Measurements from ENCODE around the gene NT5C2. TPM values are rescaled to one million over a fixed set of nuclear protein-coding genes. Genes with fewer than 3 reads are reported as not detected.

The NT5C2 gene
- total and polyA plus RNA-seq, 2 of the 8 experiments (the other 6 are each of a cell fraction or from before 2014, with no cell fraction given) = 35.2 to 106 TPM

DNA sequence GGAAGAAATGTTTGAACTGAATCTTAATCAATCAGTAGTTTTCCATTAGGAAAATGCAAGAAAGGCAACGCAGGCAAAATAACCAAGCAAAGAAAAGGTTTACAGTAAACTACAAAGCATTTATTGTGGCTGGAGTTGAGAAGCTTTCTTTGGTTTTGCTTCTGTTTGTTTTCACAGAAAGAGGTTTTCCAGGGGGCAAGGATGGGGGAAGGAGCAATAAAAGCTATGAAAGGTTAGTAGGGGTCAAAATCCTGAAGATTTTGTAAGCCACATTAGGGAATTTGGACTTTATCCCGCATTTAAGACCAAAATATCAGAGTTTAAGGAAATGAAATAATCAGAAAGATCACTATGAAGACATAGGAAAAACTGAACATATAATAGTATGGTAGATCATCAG lies 51.1 kb downstream of the NT5C2 start:
- no peak overlapping the region for H3K4me2 ChIP-seq (ENCODE audit: insufficient read depth in 1 of 2, low read depth in 2 of 2, low read length in 2 of 2)
- peaks cover 0 to 11% (median 0%) of the 10 kb centered on the region in 4 experiments; a peak in 3 of 8 replicates for H3K36me3 ChIP-seq (ENCODE audit: control insufficient read depth in 2 of 4, insufficient read depth in 4 of 4, low read length in 3 of 4)
- 98% methylated on average over 2 of the region's 2 CpGs; no CpG with 5 or more reads in 1 of the 2 experiments for WGBS, 2 experiments (ENCODE audit: extremely low coverage in 1 of 2, insufficient coverage in 1 of 2, insufficient read length in 1 of 2, insufficient replicate concordance in 2 of 2, low coverage in 1 of 2, low lambda C conversion rate in 2 of 2, missing lambda C conversion rate in 1 of 2)
- ChIA-PET POLR2A (ENCODE audit: partially characterized antibody) (interaction anchor here (1.1 to 1.8 kb wide), 2 partner anchors 9 to 97 kb away, joined by 3 to 5 read pairs; no protein-coding TSS in a partner anchor), CTCF (ENCODE audit: partially characterized antibody) (interaction anchor here (0.9 to 2.4 kb wide), 2 partner anchors 103 to 132 kb away, joined by 3 to 6 read pairs; no protein-coding TSS in a partner anchor)
- DNase-seq (ENCODE audit: low read depth in 1 of 2, low spot score in 2 of 2) = no peak
- H3K56ac ChIP-seq (replicated peaks; ENCODE audit: insufficient read length, low read depth, low read length) = no peak overlapping the region
- no peak overlapping the region for H3K4me3 ChIP-seq (ENCODE audit: extremely low read depth in 1 of 4, insufficient read depth in 2 of 4, low read depth in 3 of 4, low read length in 4 of 4)
- H2BK5ac ChIP-seq (ENCODE audit: low read depth, low read length) = no peak overlapping the region
- H3K23me2 ChIP-seq (ENCODE audit: low read depth, low read length) = no peaks in the 10 kb centered on the region
- TF ChIP-seq KDM1A (IDR thresholded peaks at IDR 0.05; ENCODE audit: borderline replicate concordance, low read length) (no peak), SRF (IDR thresholded peaks at IDR 0.05; ENCODE audit: low read depth, low read length) (no peak), SIX5 (IDR thresholded peaks at IDR 0.05; ENCODE audit: low read depth, low read length) (no peak), RAD21 (IDR thresholded peaks at IDR 0.05 in 1 of 2, conservative IDR thresholded peaks at IDR 0.05 in 1 of 2; ENCODE audit: low read depth in 2 of 2, low read length in 2 of 2) (no peak), POLR2AphosphoS5 (IDR thresholded peaks at IDR 0.05; ENCODE audit: low read depth, low read length) (no peak)
- TF ChIP-seq, protein P1, sequence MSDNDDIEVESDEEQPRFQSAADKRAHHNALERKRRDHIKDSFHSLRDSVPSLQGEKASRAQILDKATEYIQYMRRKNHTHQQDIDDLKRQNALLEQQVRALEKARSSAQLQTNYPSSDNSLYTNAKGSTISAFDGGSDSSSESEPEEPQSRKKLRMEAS (IDR thresholded peaks at IDR 0.05) = no peak
- no peak overlapping the region for H2BK120ac ChIP-seq (replicated peaks; ENCODE audit: low read depth, low read length)
- no peak overlapping the region for H3K27ac ChIP-seq (ENCODE audit: low read depth, low read length)
- no peak overlapping the region for H2AK5ac ChIP-seq (ENCODE audit: low read depth, low read length)
- no peak overlapping the region for H3K9ac ChIP-seq (replicated peaks in 1 of 4; ENCODE audit: extremely low read depth in 1 of 4, low read depth in 3 of 4, low read length in 3 of 4)
- H4K20me1 ChIP-seq (replicated peaks in 1 of 2; ENCODE audit: control insufficient read depth in 1 of 2, insufficient read depth in 2 of 2, low read length in 2 of 2) = no peaks in the 10 kb centered on the region
- no peaks in the 10 kb centered on the region for H3K9me3 ChIP-seq (ENCODE audit: insufficient read depth in 2 of 2, low read depth in 1 of 2, low read length in 1 of 2)
- no peak overlapping the region for H3K4ac ChIP-seq (replicated peaks; ENCODE audit: insufficient read length, low read depth, low read length)
- no peak overlapping the region for H2BK20ac ChIP-seq (ENCODE audit: low read length)
- no peak overlapping the region for H4K8ac ChIP-seq (ENCODE audit: extremely low read depth, insufficient read depth, low read length)
- H2BK12ac ChIP-seq (ENCODE audit: low read depth, low read length) = no peak overlapping the region
- H2BK15ac ChIP-seq (ENCODE audit: low read length) = no peak overlapping the region
- H3K18ac ChIP-seq (ENCODE audit: extremely low read depth, low read length) = no peak overlapping the region
- H4K5ac ChIP-seq (ENCODE audit: insufficient read length, low read depth, low read length) = no peak overlapping the region
- H3K23ac ChIP-seq (ENCODE audit: insufficient read length) = no peak overlapping the region
- no peak overlapping the region for H2AFZ ChIP-seq (ENCODE audit: low read length)
- H3K14ac ChIP-seq (ENCODE audit: insufficient read length) = no peak overlapping the region
- H3K27me3 ChIP-seq (replicated peaks in 1 of 4; ENCODE audit: control insufficient read depth in 3 of 4, extremely low read depth in 1 of 4, insufficient read depth in 3 of 4, low read length in 3 of 4) = no peaks in the 10 kb centered on the region
- no peaks in the 10 kb centered on the region for H3K4me1 ChIP-seq (replicated peaks in 1 of 4; ENCODE audit: control insufficient read depth in 3 of 4, insufficient read depth in 4 of 4, low read length in 3 of 4)
- H4K91ac ChIP-seq (replicated peaks; ENCODE audit: insufficient read length, low read length) = no peak overlapping the region
- H3K79me1 ChIP-seq (ENCODE audit: low read depth, low read length) = no peaks in the 10 kb centered on the region
- no peak for FAIRE-seq
- 0 out of 4 replicates have a peak, but pooled peaks cover 0 to 6% of the 10 kb centered on the region in 2 experiments for H3K79me2 ChIP-seq (ENCODE audit: control insufficient read depth in 1 of 2, insufficient read depth in 2 of 2, low read length in 2 of 2)
